SH-SY5Y (cell line): ENCODE measurements around the gene HES4.

ENCODE experiments used
- GATA2 ChIP-seq: IDR thresholded peaks from 2 replicates; pipeline ENCODE4 v1.6.1; 2011; ENCODE audit warnings: mild to moderate bottlenecking, low read depth, low read length
- GATA3 ChIP-seq: IDR thresholded peaks from 2 replicates; pipeline ENCODE4 v1.6.1; 2011; ENCODE audit warnings: low read depth, mild to moderate bottlenecking, low read length, moderate library complexity

- TF ChIP-seq GATA3 (no peak), GATA2 (no peak)
Measured at GRCh38 chr1:1024771-1025699, 25.1 kb upstream of the HES4 start.
